Testis (tissue), 3 donors: ENCODE data around the gene RPRD2. TPM values are rescaled to one million over a fixed set of nuclear protein-coding genes. Genes with fewer than 3 reads are reported as not detected.

Experiments
- DNase-seq: peaks from one replicate; pipeline ENCODE4 v3.0.0-alpha.2; 2019
- H3K27ac ChIP-seq, 2 donors: fragments of 200-600 bp; sonication (generic); one replicate each; pipeline ENCODE4 v1.5.1; 2019
- H3K27me3 ChIP-seq: fragments of 200-600 bp; sonication (generic); one replicate; pipeline ENCODE4 v1.5.1; 2019
- H3K36me3 ChIP-seq: fragments of 200-600 bp; sonication (generic); one replicate; pipeline ENCODE4 v1.5.1; 2017; ENCODE audit warnings: low read depth; ENCODE audit errors: missing control alignments
- H3K4me1 ChIP-seq: fragments of 200-600 bp; sonication (generic); one replicate; pipeline ENCODE4 v1.5.1; 2019
- H3K4me3 ChIP-seq, 2 donors: fragments of 200-600 bp; sonication (generic); one replicate each; pipeline ENCODE4 v1.5.1; 2017 to 2019
- H3K9me3 ChIP-seq: fragments of 200-600 bp; sonication (generic); one replicate; pipeline ENCODE4 v1.5.1; 2017
- CTCF ChIP-seq, 3 experiments: fragments of 450-650 bp in 2 of 3; fragments of 200-600 bp in 1 of 3; sonication (generic) in 1 of 3; IDR thresholded peaks; one replicate each; pipeline ENCODE4 v1.5.1; 2016 to 2019; ENCODE audit warnings: antibody characterized with exemption in 3 of 3, mild to moderate bottlenecking in 2 of 3, moderate library complexity in 1 of 3
- POLR2A ChIP-seq: fragments of 450-650 bp; IDR thresholded peaks from one replicate; pipeline ENCODE4 v1.6.1; 2017; ENCODE audit warnings: antibody characterized with exemption, mild to moderate bottlenecking, moderate library complexity
- WGBS, 2 donors: methylation state at CpG; one replicate each; pipeline ENCODE4 v1.1.5; 2018; 5-methylcytosine and 5-hydroxymethylcytosine counted together
- intact Hi-C: fragments of 100-400 bp; cut with DNase I; formaldehyde crosslinking; loops from one replicate; pipeline ENCODE4 v1.15.1; 2023; ENCODE audit warnings: low total_unique reads
- polyA plus RNA-seq: library from polyadenylated mRNA; stranded (reverse); fragments of 350-450 nt; fragmentation: Illumina TruSeq; extraction: RNeasy Lipid Tissue Mini Kit (QIAGEN cat#74804); gene quantifications from one replicate; pipeline ENCODE4 v1.2.3, GENCODE V29; 2014; ENCODE audit warnings: low read depth, low replicate concordance; ENCODE audit not compliant: insufficient read depth
- total RNA-seq, 2 donors: library from RNA; depleted of rRNA; stranded (reverse); fragments of >200 nt; gene quantifications; one replicate each; pipeline ENCODE4 v1.2.3, GENCODE V29; 2016

The RPRD2 gene
- total and polyA plus RNA-seq, 3 donors from 2014 or later, result 32.1 to 38.9 (median 36.3) TPM

- no peaks in the 10 kb centered on the region for H3K27me3 ChIP-seq
- H3K9me3 ChIP-seq, result no peaks in the 10 kb centered on the region
- H3K27ac ChIP-seq, result peak overlapping the region in 1 of 2 donors; percentile 50
- intact Hi-C loops, result no loop called here
- WGBS, 2 donors, result 0 to 2% methylated on average over 7 of the region's 7 CpGs
- peaks cover 6% of the 10 kb centered on the region for H3K4me1 ChIP-seq
- no peak for DNase-seq
- TF ChIP-seq CTCF (IDR thresholded peaks at IDR 0.05), result no peak
- TF ChIP-seq POLR2A, result no peak
- H3K4me3 ChIP-seq, result peak overlapping the region; percentile 70 to 82
- no peaks in the 10 kb centered on the region for H3K36me3 ChIP-seq
Observed at GRCh38 chr1:150487763-150488115, 123.8 kb downstream of the RPRD2 start.

GRCh38 chr1:150493175-150493574 is 129.2 kb downstream of the RPRD2 start:
- peaks cover 1% of the 10 kb centered on the region for H3K4me1 ChIP-seq
- WGBS, 2 donors, result 93 to 94% methylated on average over 8 of the region's 8 CpGs
- no peak overlapping the region for H3K27ac ChIP-seq
- H3K9me3 ChIP-seq, result no peaks in the 10 kb centered on the region
- H3K4me3 ChIP-seq, result no peak overlapping the region
- intact Hi-C loops, result no loop called here
- DNase-seq, result no peak
- no peaks in the 10 kb centered on the region for H3K36me3 ChIP-seq
- no peak for TF ChIP-seq CTCF (IDR thresholded peaks at IDR 0.05)
- TF ChIP-seq POLR2A, result no peak
- H3K27me3 ChIP-seq, result no peaks in the 10 kb centered on the region

GRCh38 chr1:150498342-150498741 is 134.4 kb downstream of the RPRD2 start:
- Histone ChIP-seq H3K9me3 (no peaks in the 10 kb centered on the region), H3K27ac (no peak overlapping the region), H3K27me3 (no peaks in the 10 kb centered on the region), H3K4me3 (no peak overlapping the region), H3K4me1 (no peaks in the 10 kb centered on the region), H3K36me3 (no peaks in the 10 kb centered on the region)
- WGBS, 2 donors, result 96 to 97% methylated on average over 10 of the region's 10 CpGs
- intact Hi-C loops, result no loop called here
- DNase-seq, result no peak
- TF ChIP-seq CTCF (IDR thresholded peaks at IDR 0.05) (no peak), POLR2A (no peak)

GRCh38 chr1:150505431-150505830 is 141.5 kb downstream of the RPRD2 start:
- no peak overlapping the region for H3K4me3 ChIP-seq
- no peaks in the 10 kb centered on the region for H3K36me3 ChIP-seq
- H3K27ac ChIP-seq, result no peak overlapping the region
- H3K27me3 ChIP-seq, result no peaks in the 10 kb centered on the region
- H3K9me3 ChIP-seq, result no peaks in the 10 kb centered on the region
- peaks cover 6% of the 10 kb centered on the region for H3K4me1 ChIP-seq
- TF ChIP-seq CTCF (IDR thresholded peaks at IDR 0.05) (no peak), POLR2A (no peak)
- intact Hi-C loops, result no loop called here
- DNase-seq, result no peak
- WGBS, 2 donors, result 87 to 94% methylated on average over 6 of the region's 6 CpGs

- H3K4me1 ChIP-seq, result peaks cover 6% of the 10 kb centered on the region
- H3K4me3 ChIP-seq, result no peak within 1 kb of the TSS
- no peak within 1 kb of the TSS for H3K27ac ChIP-seq
- no peak for TF ChIP-seq CTCF (IDR thresholded peaks at IDR 0.05)
- no peak for TF ChIP-seq POLR2A
- H3K9me3 ChIP-seq, result no peaks in the 10 kb centered on the region
- no peaks in the 10 kb centered on the region for H3K27me3 ChIP-seq
- H3K36me3 ChIP-seq, result no peaks in the 10 kb centered on the region
- 58 to 63% methylated on average over 6 to 7 of the region's 7 CpGs for WGBS, 2 donors
- peak; percentile 26 for DNase-seq
- intact Hi-C loops, result no loop called here
Observed at GRCh38 chr1:150507912-150508864, 144.2 kb downstream of the RPRD2 start, which contains the start of gene ECM1. TSS of gene ECM1 (plus strand) at chr1:150508109. CDS start at chr1:150508210, 101 bp downstream.
